K562 (cell line): Measurements from ENCODE around the gene GATC.

Experiments
- CBX5 ChIP-seq: IDR thresholded peaks from 2 replicates; pipeline ENCODE4 v1.6.1; 2014; ENCODE audit warnings: low read depth, borderline replicate concordance
- CSDE1 ChIP-seq, 2 experiments: fragments of 450-650 bp; IDR thresholded peaks; 2 replicates each; pipeline ENCODE4 v1.6.1; 2016; ENCODE audit warnings: mild to moderate bottlenecking in 1 of 2
- HINFP ChIP-seq: fragments of 450-650 bp; conservative IDR thresholded peaks from 2 replicates; pipeline ENCODE4 v1.6.1; 2016; ENCODE audit warnings: missing genetic modification characterization, low read depth, mild to moderate bottlenecking, control low read depth, missing compliant biosample characterization
- MAZ ChIP-seq, 2 experiments: fragments of 450-650 bp in 1 of 2; sonication (generic) in 1 of 2; formaldehyde crosslinking; IDR thresholded peaks in 1 of 2; conservative IDR thresholded peaks in 1 of 2; 2 replicates each; pipeline versions ENCODE4 v1.4.0 to v1.5.0; 2020; ENCODE audit warnings: mild to moderate bottlenecking in 1 of 2, missing genetic modification reagents in 1 of 2
- NONO ChIP-seq, 2 experiments: fragments of 200-400 bp in 1 of 2; fragments of 450-650 bp in 1 of 2; formaldehyde crosslinking in 1 of 2; IDR thresholded peaks; 2 replicates each; pipeline ENCODE4 v1.6.1; 2017; ENCODE audit warnings: low read depth in 2 of 2, mild to moderate bottlenecking in 2 of 2, moderate library complexity in 2 of 2, low read length in 1 of 2
- PHF21A ChIP-seq: fragments of 450-650 bp; IDR thresholded peaks from 2 replicates; pipeline ENCODE4 v1.6.1; 2017; ENCODE audit warnings: low read depth, borderline replicate concordance
- POLR2A ChIP-seq: fragments of 450-650 bp; conservative IDR thresholded peaks from 2 replicates; pipeline ENCODE4 v1.6.1; 2016
- SIN3A ChIP-seq, 2 experiments: fragments of 150-350 bp in 1 of 2; IDR thresholded peaks; 2 replicates each; pipeline ENCODE4 v1.6.1; 2011 to 2016; ENCODE audit warnings: borderline replicate concordance in 2 of 2, low read depth in 2 of 2, low read length in 2 of 2, mild to moderate bottlenecking in 2 of 2, moderate library complexity in 2 of 2; ENCODE audit not compliant: control insufficient read depth in 1 of 2
- ZBTB40 ChIP-seq, 2 experiments: fragments of 450-650 bp in 1 of 2; sonication (generic) in 1 of 2; formaldehyde crosslinking in 1 of 2; IDR thresholded peaks; 2 replicates each; pipeline versions ENCODE4 v1.7.1 to v1.9.0; 2016 to 2022; ENCODE audit warnings: inconsistent platforms in 1 of 2, mild to moderate bottlenecking in 1 of 2, missing genetic modification reagents in 1 of 2
- ZNF12 ChIP-seq: sonication (generic); formaldehyde crosslinking; IDR thresholded peaks from 2 replicates; pipeline ENCODE4 v1.4.0; 2020; ENCODE audit warnings: mild to moderate bottlenecking, missing genetic modification reagents
- ZNF707 ChIP-seq: fragments of 250-450 bp; sonication (Bioruptor Pico); conservative IDR thresholded peaks from 2 replicates; pipeline ENCODE4 v1.8.0; 2022; ENCODE audit warnings: inconsistent platforms, mild to moderate bottlenecking, moderate library complexity

GRCh38 chr12:120413901-120414695 lies 32.1 kb upstream of the GATC start:
- TF ChIP-seq ZNF707 (CRISPR knock-in tag) = no peak
- no peak for TF ChIP-seq CBX5
- no peak for TF ChIP-seq SIN3A (IDR thresholded peaks at IDR 0.05; ENCODE audit: borderline replicate concordance in 2 of 2, control insufficient read depth in 1 of 2, low read depth in 2 of 2, low read length in 2 of 2)
- no peak for TF ChIP-seq POLR2A
- no peak for TF ChIP-seq CSDE1 (IDR thresholded peaks at IDR 0.05)
- TF ChIP-seq HINFP (tag) = no peak
- no peak for TF ChIP-seq ZBTB40 (IDR thresholded peaks at IDR 0.05)
- TF ChIP-seq ZBTB40 (CRISPR knock-in tag; IDR thresholded peaks at IDR 0.05) = no peak
- no peak for TF ChIP-seq MAZ (CRISPR knock-in tag; conservative IDR thresholded peaks at IDR 0.05 in 1 of 2, IDR thresholded peaks at IDR 0.05 in 1 of 2)
- no peak for TF ChIP-seq NONO (IDR thresholded peaks at IDR 0.05; ENCODE audit: low read depth in 2 of 2, low read length in 1 of 2)
- TF ChIP-seq PHF21A = no peak
- no peak for TF ChIP-seq ZNF12
